Tibial artery (tissue), 4 donors: Measurements from ENCODE around the gene MAB21L4.

ENCODE experiments used
- DNase-seq, 2 donors: peaks; one replicate each; pipeline ENCODE4 v3.0.0-alpha.2; 2019
- H3K27ac ChIP-seq, 2 donors: fragments of 200-600 bp; sonication (generic) in 1 of 2; 1 replicate in 1 of 2; 2 replicates in 1 of 2; pipeline ENCODE4 v1.5.1; 2018 to 2019; ENCODE audit warnings: mild to moderate bottlenecking in 1 of 2
- H3K27me3 ChIP-seq, 2 donors: fragments of 200-600 bp; sonication (generic) in 1 of 2; one replicate each; pipeline versions ENCODE4 v1.5.1 to v1.6.0; 2016 to 2019
- H3K36me3 ChIP-seq, 3 donors: fragments of 200-600 bp; sonication (generic) in 2 of 3; one replicate each; pipeline ENCODE4 v1.5.1; 2016 to 2019; ENCODE audit warnings: mild to moderate bottlenecking in 2 of 3
- H3K4me1 ChIP-seq, 4 donors: fragments of 200-600 bp; sonication (generic) in 2 of 4; 1 replicate in 3 of 4; 2 replicates in 1 of 4; pipeline ENCODE4 v1.5.1; 2016 to 2019
- H3K4me3 ChIP-seq, 2 donors: fragments of 200-600 bp; sonication (generic) in 1 of 2; 1 replicate in 1 of 2; 2 replicates in 1 of 2; pipeline ENCODE4 v1.5.1; 2018 to 2019; ENCODE audit warnings: mild to moderate bottlenecking in 2 of 2
- H3K9me3 ChIP-seq, 3 donors: fragments of 200-600 bp; sonication (generic) in 1 of 3; one replicate each; pipeline ENCODE4 v1.5.1; 2016 to 2019
- intact Hi-C: fragments of 100-400 bp; cut with DNase I; formaldehyde crosslinking; loops from one replicate; pipeline ENCODE4 v1.15.0; 2023; ENCODE audit warnings: low total_unique reads
- TF ChIP-seq, protein P1 (sequence below), 2 experiments: fragments of 200-600 bp in 1 of 2; fragments of 450-650 bp in 1 of 2; IDR thresholded peaks; one replicate each; pipeline ENCODE4 v1.5.1; 2017 to 2019; ENCODE audit warnings: antibody characterized with exemption in 2 of 2, mild to moderate bottlenecking in 1 of 2, moderate library complexity in 1 of 2

MAB21L4 gene

DNA sequence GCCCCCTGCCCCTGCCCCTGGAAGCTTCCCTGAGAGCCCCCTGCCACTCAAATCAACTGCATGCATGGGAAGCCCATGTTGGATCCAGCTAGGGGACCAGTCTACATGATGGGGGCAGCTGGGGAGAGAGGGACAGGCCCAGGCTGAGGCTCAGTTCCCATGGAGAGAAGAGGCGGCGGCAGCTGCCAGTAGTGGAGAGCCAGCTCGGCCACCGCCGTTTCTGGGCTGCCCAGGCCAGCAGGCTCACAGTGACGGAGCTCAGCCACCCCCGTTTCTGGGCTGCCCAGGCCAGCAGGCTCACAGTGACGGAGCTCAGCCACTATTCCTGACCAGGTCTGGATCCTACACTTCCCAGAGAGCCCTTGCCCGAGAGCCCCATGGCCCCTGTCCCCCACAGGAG, 3.6 kb downstream of the MAB21L4 start:
- Histone ChIP-seq H3K27ac (no peak overlapping the region), H3K27me3 (peaks cover 0 to 51% of the 10 kb centered on the region in 2 donors), H3K36me3 (no peaks in the 10 kb centered on the region), H3K4me1 (peaks cover 0 to 6% (median 0%) of the 10 kb centered on the region in 4 donors), H3K9me3 (no peaks in the 10 kb centered on the region), H3K4me3 (no peak overlapping the region)
- TF ChIP-seq, protein P1, sequence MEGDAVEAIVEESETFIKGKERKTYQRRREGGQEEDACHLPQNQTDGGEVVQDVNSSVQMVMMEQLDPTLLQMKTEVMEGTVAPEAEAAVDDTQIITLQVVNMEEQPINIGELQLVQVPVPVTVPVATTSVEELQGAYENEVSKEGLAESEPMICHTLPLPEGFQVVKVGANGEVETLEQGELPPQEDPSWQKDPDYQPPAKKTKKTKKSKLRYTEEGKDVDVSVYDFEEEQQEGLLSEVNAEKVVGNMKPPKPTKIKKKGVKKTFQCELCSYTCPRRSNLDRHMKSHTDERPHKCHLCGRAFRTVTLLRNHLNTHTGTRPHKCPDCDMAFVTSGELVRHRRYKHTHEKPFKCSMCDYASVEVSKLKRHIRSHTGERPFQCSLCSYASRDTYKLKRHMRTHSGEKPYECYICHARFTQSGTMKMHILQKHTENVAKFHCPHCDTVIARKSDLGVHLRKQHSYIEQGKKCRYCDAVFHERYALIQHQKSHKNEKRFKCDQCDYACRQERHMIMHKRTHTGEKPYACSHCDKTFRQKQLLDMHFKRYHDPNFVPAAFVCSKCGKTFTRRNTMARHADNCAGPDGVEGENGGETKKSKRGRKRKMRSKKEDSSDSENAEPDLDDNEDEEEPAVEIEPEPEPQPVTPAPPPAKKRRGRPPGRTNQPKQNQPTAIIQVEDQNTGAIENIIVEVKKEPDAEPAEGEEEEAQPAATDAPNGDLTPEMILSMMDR (IDR thresholded peaks at IDR 0.05): no peak
- no peak for DNase-seq
- intact Hi-C loops: no loop called here

DNA sequence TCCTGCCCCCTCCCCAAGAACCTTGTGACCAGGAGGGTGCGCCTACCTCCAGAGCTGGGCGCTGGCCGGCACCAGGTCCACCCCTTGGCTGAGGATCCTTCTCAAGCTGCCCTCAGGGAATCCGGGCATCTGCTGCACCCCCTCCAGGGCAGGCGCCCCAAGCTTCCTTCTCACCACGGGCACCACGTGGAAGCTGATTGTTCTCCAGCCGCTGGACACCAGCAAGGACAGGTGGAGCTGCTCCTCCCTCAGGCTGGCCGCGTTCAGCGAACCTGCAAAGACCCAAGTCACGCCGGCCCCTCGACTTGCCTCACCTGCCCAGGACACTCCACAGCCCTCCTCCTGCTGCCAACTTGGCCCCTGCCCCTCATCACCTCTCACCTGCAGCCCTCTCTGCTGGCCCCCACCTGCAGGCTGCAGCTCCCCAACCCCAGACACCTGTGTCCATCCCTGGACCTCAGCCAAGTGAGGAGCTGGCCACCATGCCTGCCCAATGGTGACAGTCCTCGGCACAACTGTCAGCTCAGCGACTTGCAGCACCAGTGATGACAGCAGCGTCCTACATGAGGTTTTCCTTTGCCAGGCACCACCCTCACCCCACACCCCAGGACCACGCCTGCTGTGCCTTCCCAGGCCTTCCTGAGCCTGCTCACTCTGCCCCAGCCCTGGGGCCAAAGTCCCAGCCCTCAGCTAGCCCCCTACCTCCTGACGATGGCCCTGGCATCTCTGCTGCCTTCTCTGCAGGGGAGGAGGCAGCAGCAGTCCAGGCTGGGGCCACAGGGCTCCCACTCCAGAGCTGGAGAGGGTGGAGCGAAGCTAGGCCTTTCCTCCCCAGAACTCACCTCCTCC, 4.2 kb downstream of the MAB21L4 start:
- no peak overlapping the region for H3K4me3 ChIP-seq
- peaks cover 0 to 6% (median 0%) of the 10 kb centered on the region in 4 donors for H3K4me1 ChIP-seq
- no peak for DNase-seq
- intact Hi-C loops: no loop called here
- H3K36me3 ChIP-seq: no peaks in the 10 kb centered on the region
- no peaks in the 10 kb centered on the region for H3K9me3 ChIP-seq
- TF ChIP-seq, protein P1 (IDR thresholded peaks at IDR 0.05): no peak
- H3K27me3 ChIP-seq: peaks cover 0 to 44% of the 10 kb centered on the region in 2 donors
- H3K27ac ChIP-seq: no peak overlapping the region

DNA sequence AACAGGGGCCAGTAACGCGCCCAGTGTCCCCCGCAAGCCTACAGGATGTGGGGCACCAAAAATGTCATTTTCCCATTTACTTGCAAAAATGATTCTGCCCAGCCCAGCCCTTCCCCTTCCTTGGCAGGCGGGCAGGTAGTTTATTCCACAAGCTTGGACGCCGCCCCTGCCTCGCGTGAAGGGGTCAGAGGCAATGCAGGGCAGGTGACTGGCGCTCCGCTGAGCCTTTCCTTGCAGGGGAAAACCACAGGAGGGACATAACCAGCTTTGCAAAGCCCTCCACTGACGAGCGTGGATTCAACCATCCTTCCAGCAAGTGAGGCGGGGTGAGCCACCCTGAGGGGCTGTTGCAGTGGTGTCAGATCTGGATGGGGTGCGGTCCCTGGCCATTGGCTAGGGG, 5.3 kb downstream of the MAB21L4 start:
- peaks cover 0 to 36% of the 10 kb centered on the region in 2 donors for H3K27me3 ChIP-seq
- H3K36me3 ChIP-seq: no peaks in the 10 kb centered on the region
- peaks cover 0 to 6% (median 0%) of the 10 kb centered on the region in 4 donors for H3K4me1 ChIP-seq
- DNase-seq: no peak
- no peak overlapping the region for H3K27ac ChIP-seq
- intact Hi-C loops: no loop called here
- no peaks in the 10 kb centered on the region for H3K9me3 ChIP-seq
- no peak overlapping the region for H3K4me3 ChIP-seq
- TF ChIP-seq, protein P1 (IDR thresholded peaks at IDR 0.05): no peak

DNA sequence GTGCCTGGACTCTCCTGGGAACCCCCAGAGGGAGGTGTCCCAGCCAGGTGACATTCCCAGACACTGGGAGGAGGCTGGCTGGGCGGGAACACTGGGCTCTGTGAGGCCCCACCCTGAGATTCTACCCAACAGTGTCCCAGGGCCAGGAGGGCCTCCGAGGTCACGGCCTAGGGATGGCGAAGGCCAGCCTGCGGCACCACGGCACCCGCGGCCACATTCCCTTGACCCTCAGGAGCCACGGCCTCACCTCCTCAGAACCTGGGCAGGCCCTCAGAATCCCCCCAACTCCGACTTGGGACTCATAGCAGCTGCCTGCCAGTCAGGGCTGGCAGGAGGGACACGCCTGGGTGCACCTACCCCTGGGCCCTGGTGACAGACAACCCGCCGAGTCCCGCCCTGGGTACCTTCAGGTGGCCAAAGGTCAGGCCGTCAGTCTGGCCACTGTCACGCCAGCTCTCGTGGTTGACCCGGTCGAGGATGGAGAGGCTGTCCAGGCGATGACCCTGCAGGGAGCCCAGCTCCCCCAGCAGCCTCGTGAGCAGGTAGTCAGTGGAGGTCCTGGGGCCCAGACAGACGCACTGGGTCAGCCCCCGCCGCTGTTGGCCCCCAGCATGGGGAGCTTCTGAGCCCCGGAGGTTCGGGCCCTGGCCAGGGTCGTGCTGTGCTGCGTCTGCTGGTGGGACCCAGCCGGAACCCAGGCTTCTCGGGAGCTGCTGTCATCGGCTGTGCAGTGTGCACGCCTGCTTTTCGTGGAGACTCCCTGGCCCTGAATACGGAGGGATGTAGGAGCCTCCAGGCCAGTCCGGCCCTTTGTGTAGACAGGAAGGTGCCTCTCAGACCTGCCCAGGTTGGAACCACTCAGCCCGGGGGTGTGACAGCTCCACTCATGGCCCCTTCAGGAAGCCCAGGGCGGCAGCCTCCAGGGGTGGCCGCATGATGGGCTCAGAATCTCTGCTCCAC, 6.1 kb downstream of the MAB21L4 start:
- Histone ChIP-seq H3K4me1 (peaks cover 0 to 6% (median 0%) of the 10 kb centered on the region in 4 donors), H3K4me3 (no peak overlapping the region), H3K27ac (no peak overlapping the region), H3K9me3 (no peaks in the 10 kb centered on the region), H3K36me3 (no peaks in the 10 kb centered on the region), H3K27me3 (peaks cover 0 to 33% of the 10 kb centered on the region in 2 donors)
- DNase-seq: no peak
- intact Hi-C loops: no loop called here
- TF ChIP-seq, protein P1 (IDR thresholded peaks at IDR 0.05): no peak

DNA sequence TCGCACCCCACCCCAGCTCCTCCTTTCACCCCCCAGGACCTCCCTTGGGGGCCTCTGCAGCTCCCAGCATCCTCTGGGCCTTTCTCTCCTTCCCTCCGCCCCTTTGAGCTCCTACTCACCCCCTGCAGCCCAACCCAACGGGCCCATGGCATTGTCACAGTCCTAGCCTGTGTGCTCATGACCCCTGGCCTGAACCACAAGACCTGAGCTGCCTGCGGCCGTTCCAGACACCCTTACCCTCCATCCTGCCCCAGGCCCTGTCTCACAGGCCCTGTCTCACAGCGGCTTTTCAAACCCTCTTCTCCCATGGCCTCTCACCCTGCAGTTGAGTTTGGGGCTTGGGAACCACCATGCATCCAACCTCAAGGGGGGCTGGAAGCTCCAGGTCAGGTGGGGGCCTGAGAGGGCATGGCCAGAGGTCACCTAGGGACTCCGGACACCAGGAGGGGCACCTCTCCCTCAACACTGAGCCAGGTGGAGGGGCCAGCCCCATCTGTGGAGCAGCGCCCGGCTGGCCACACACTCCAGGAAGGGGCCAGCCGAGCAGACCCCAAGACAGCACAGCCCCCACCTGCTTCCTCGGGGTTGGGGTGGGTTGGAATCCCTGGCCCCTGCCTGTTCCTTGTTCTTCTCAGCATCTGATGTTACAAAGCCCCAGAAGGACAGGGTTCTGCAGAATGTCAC, 6.9 kb downstream of the MAB21L4 start:
- Histone ChIP-seq H3K27me3 (peaks cover 0 to 32% of the 10 kb centered on the region in 2 donors), H3K4me3 (no peak overlapping the region), H3K27ac (no peak overlapping the region), H3K9me3 (no peaks in the 10 kb centered on the region), H3K4me1 (peaks cover 0 to 6% (median 0%) of the 10 kb centered on the region in 4 donors), H3K36me3 (no peaks in the 10 kb centered on the region)
- intact Hi-C loops: no loop called here
- no peak for DNase-seq
- TF ChIP-seq, protein P1 (IDR thresholded peaks at IDR 0.05): no peak
